ENCODE data around the gene NCAPD3.

GRCh38 chr11:134270250-134270714 lies 46.5 kb upstream of the NCAPD3 start:
- TF ChIP-seq, protein P1, sequence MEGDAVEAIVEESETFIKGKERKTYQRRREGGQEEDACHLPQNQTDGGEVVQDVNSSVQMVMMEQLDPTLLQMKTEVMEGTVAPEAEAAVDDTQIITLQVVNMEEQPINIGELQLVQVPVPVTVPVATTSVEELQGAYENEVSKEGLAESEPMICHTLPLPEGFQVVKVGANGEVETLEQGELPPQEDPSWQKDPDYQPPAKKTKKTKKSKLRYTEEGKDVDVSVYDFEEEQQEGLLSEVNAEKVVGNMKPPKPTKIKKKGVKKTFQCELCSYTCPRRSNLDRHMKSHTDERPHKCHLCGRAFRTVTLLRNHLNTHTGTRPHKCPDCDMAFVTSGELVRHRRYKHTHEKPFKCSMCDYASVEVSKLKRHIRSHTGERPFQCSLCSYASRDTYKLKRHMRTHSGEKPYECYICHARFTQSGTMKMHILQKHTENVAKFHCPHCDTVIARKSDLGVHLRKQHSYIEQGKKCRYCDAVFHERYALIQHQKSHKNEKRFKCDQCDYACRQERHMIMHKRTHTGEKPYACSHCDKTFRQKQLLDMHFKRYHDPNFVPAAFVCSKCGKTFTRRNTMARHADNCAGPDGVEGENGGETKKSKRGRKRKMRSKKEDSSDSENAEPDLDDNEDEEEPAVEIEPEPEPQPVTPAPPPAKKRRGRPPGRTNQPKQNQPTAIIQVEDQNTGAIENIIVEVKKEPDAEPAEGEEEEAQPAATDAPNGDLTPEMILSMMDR (conservative IDR thresholded peaks at IDR 0.05): peak; percentile 59
- no peak for TF ChIP-seq EZH2 (IDR thresholded peaks at IDR 0.05; ENCODE audit: low read depth)
